ENCODE results near the gene CCNO. TPM values are rescaled to one million over a fixed set of nuclear protein-coding genes. Genes with fewer than 3 reads are reported as not detected.

Gene CCNO
- total RNA-seq, 2 donors from 2014 or later = not detected

DNA sequence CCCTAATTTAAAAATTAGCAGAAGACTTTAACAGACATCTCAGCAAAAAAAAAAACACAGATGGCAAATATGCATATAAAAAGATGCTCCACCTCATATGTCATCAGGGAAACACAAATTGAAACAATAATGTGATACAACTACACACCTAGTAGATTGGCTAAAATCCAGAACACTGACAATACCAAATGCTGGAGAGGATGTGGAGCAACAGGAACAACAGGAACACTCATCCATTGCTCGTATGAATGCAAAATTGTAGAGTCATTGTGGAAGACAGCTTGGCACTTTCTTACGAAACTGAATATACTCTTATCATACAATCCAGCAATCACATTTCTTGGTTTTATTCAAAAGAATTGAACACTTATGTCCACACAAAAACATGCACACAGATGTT, 28.4 kb downstream of the CCNO start:
- H3K36me3 Mint-ChIP-seq = no peaks in the 10 kb centered on the region
- peaks cover 35 to 69% of the 10 kb centered on the region in 2 donors for H3K27me3 Mint-ChIP-seq
- no peak for ATAC-seq
- peaks cover 0 to 3% of the 10 kb centered on the region in 2 donors for H3K4me1 Mint-ChIP-seq (ENCODE audit: low read depth in 2 of 2)
- no peaks in the 10 kb centered on the region for H3K9me3 Mint-ChIP-seq
- H3K27ac Mint-ChIP-seq = no peak overlapping the region
- no peak for DNase-seq (ENCODE audit: low spot score)
- H3K4me3 Mint-ChIP-seq = no peak overlapping the region

DNA sequence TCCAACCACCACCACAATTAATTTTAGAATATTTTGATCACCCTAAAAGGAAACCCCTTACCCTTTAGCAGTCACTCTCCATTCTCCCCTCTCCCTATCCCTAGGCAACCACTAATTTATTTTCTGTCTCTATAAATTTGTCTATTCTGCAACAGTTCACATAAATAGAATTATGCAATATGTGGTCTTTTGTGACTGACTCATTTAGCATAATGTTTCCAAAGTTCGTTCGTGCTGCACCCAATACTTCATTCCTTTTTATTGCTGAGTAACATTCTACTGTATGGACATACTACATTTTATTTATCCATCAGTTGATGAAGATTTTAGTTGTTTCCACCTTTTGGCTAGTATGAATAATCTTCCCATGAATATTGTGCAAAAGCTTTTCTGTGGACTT, 42.2 kb downstream of the CCNO start:
- H3K4me1 Mint-ChIP-seq (ENCODE audit: low read depth in 2 of 2) = no peaks in the 10 kb centered on the region
- DNase-seq (ENCODE audit: low spot score) = no peak
- H3K4me3 Mint-ChIP-seq = no peak overlapping the region
- no peak for ATAC-seq
- no peaks in the 10 kb centered on the region for H3K9me3 Mint-ChIP-seq
- H3K27me3 Mint-ChIP-seq = peaks cover 33 to 49% of the 10 kb centered on the region in 2 donors
- no peak overlapping the region for H3K27ac Mint-ChIP-seq
- no peaks in the 10 kb centered on the region for H3K36me3 Mint-ChIP-seq

DNA sequence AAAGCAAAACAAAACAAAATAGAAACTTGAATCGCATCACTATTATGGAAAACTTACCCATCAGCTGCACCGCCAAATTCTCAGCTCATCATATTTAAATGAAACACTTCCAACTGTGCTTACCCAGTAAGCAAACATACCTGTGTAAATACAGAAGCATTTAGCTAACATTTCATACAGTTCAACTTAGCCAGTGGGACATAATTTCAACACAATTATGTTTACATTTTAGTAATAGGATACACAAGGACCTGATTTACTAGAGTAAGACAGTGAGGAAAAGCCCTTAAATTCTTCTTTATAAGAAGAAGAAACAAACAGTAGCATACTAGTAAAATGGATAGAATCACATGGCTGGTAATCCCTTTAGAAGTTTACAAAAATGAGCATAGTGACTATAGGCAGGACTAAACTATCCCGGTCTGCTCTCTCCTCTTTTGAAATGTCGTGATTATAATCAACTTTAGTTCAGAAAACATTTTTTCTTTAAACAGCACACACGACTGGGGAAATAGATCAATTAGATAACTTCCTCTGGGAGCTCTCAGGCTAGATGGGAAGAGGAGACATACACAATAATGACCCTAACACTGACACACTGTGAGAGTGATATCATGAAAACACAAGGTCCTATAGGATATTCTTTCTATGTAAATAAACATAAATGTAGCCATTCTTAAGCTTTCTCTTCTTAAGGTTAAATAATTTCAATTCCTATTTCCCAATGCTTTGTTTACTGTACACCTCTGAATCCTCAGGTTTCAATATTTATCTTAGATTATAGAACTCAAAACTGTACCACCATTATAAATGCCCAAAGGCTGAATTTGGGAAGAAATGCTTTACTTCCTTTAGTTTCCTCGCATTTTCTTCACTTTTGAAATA, 44.5 kb downstream of the CCNO start:
- Mint-ChIP-seq H3K36me3 (no peaks in the 10 kb centered on the region), H3K27ac (no peak overlapping the region), H3K4me1 (ENCODE audit: low read depth in 2 of 2) (no peaks in the 10 kb centered on the region), H3K9me3 (no peaks in the 10 kb centered on the region), H3K4me3 (no peak overlapping the region), H3K27me3 (peaks cover 43 to 61% of the 10 kb centered on the region in 2 donors)
- DNase-seq (ENCODE audit: low spot score) (no peak), ATAC-seq (no peak)

DNA sequence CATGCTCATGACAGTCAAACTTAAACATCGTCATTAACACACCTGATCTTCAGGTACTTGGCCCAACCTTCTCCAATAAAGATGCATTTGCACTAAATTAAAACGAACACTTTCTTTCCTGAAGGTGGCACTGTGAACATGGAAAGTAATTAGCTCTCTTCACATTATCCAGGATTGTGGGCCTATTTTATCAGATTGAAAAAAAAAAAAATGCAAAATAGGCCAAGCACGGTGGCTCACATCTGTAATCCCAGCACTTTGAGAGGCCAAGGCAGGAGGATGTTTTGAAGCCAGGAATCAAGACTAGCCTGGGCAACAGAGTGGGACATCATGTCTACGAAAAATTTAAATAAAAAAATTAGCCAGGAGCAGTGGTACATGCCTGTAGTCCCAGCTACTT, 46.0 kb downstream of the CCNO start:
- no peaks in the 10 kb centered on the region for H3K9me3 Mint-ChIP-seq
- H3K36me3 Mint-ChIP-seq = no peaks in the 10 kb centered on the region
- no peak overlapping the region for H3K4me3 Mint-ChIP-seq
- H3K27ac Mint-ChIP-seq = no peak overlapping the region
- DNase-seq (ENCODE audit: low spot score) = no peak
- peaks cover 35 to 51% of the 10 kb centered on the region in 2 donors for H3K27me3 Mint-ChIP-seq
- H3K4me1 Mint-ChIP-seq (ENCODE audit: low read depth in 2 of 2) = no peaks in the 10 kb centered on the region
- ATAC-seq = no peak

Other genes starting within 250 kb of the CCNO start
- under 1 TPM in 1 of 2 donors, not detected in 1; 0.73 TPM for gene ESM1, start 248.0 kb downstream of the CCNO start, total RNA-seq
- 1 to 10 TPM; 4.7 to 7.4 TPM for gene GZMK, start 209.4 kb downstream of the CCNO start, total RNA-seq
- 1,000 to 10,000 TPM in 1 of 2 donors, 100 to 1,000 TPM in 1; 522 to 1,702 TPM for gene GZMA, start 131.0 kb downstream of the CCNO start, total RNA-seq
- not detected for gene GPX8, start 73.4 kb downstream of the CCNO start, total RNA-seq
- gene CDC20B, start 60.4 kb downstream of the CCNO start, total RNA-seq = under 1 TPM in 1 of 2 donors, not detected in 1; 0.31 TPM
- gene MCIDAS, start 6.3 kb downstream of the CCNO start, total RNA-seq = not detected
- gene DHX29, start 74.1 kb upstream of the CCNO start, total RNA-seq = 10 to 100 TPM; 19.2 to 22.1 TPM
- gene MTREX, start 74.4 kb upstream of the CCNO start, total RNA-seq = 10 to 100 TPM; 72.9 to 95.9 TPM

Data from natural killer cell treated with Interleukin-12 subunit alpha and Interleukin-12 subunit beta and Interleukin-15 and Interleukin-18, amount 100 ng/mL, for 72 hours (primary cell).